NCI-H345 treated with DMSO at 0.1 percent for 48 hours (cell line): ENCODE data around the gene DEFB112.

Experiments used
- DNase-seq: peaks from one replicate; lab custom pipeline; 2025; ENCODE audit not compliant: unreplicated experiment; lab: John Stamatoyannopoulos, UW

The DEFB112 gene

GRCh38 chr6:50049829-50050228, at the start of gene DEFB112:
TSS of gene DEFB112 (minus strand) at chr6:50049929. CDS start at chr6:50049869, 60 bp downstream.
- DNase-seq: no peak

GRCh38 chr6:50098641-50098993, 48.9 kb upstream of the DEFB112 start:
- DNase-seq: no peak

GRCh38 chr6:50097966-50098640, 48.4 kb upstream of the DEFB112 start:
- no peak for DNase-seq

GRCh38 chr6:50096296-50096695, 46.6 kb upstream of the DEFB112 start:
- DNase-seq: no peak

- no peak for DNase-seq
These were observed 44.2 kb upstream of the DEFB112 start for GRCh38 chr6:50093938-50094272.

GRCh38 chr6:50093116-50093937, 43.6 kb upstream of the DEFB112 start:
- DNase-seq: no peak

- no peak for DNase-seq
These were observed 41.9 kb upstream of the DEFB112 start for GRCh38 chr6:50091641-50092040.

GRCh38 chr6:50089911-50090310, 40.2 kb upstream of the DEFB112 start:
- no peak for DNase-seq

GRCh38 chr6:50087231-50087954, 37.7 kb upstream of the DEFB112 start:
- no peak for DNase-seq

- no peak for DNase-seq
These were observed 27.7 kb upstream of the DEFB112 start for GRCh38 chr6:50077385-50077784.

GRCh38 chr6:50076431-50076830, 26.7 kb upstream of the DEFB112 start:
- no peak for DNase-seq

- DNase-seq: no peak
These were observed 22.2 kb upstream of the DEFB112 start for GRCh38 chr6:50071921-50072320.

- DNase-seq: no peak
These were observed 20.4 kb upstream of the DEFB112 start for GRCh38 chr6:50070101-50070500.

- DNase-seq: no peak
These were observed 12.3 kb upstream of the DEFB112 start for GRCh38 chr6:50062051-50062450.

- DNase-seq: no peak
These were observed 6.5 kb upstream of the DEFB112 start for GRCh38 chr6:50056242-50056641.

- no peak for DNase-seq
These were observed 2.7 kb downstream of the DEFB112 start for GRCh38 chr6:50047026-50047425.

- no peak for DNase-seq
These were observed 18.8 kb downstream of the DEFB112 start for GRCh38 chr6:50030777-50031562.

GRCh38 chr6:50030350-50030749, 19.4 kb downstream of the DEFB112 start:
- DNase-seq: no peak

- no peak for DNase-seq
These were observed 24.5 kb downstream of the DEFB112 start for GRCh38 chr6:50025258-50025657.

GRCh38 chr6:50021894-50022293, 27.8 kb downstream of the DEFB112 start, which contains the start of gene DEFB110:
TSS of gene DEFB110 (minus strand) at chr6:50021994. CDS start at chr6:50021935, 59 bp downstream.
- no peak for DNase-seq

GRCh38 chr6:50007819-50008218, 41.9 kb downstream of the DEFB112 start:
- DNase-seq: no peak
